K562 (cell line): Measurements from ENCODE around the gene LHX3. TPM values are rescaled to one million over a fixed set of nuclear protein-coding genes. Genes with fewer than 3 reads are reported as not detected.

Experiments used
- ATF3 ChIP-seq, 2 experiments: fragments of 450-650 bp in 1 of 2; sonication (generic) in 1 of 2; formaldehyde crosslinking in 1 of 2; IDR thresholded peaks in 1 of 2; conservative IDR thresholded peaks in 1 of 2; 2 replicates each; pipeline versions ENCODE4 v1.6.1 to v1.8.1; 2016 to 2023; ENCODE audit warnings: mild to moderate bottlenecking in 2 of 2, moderate library complexity in 2 of 2, inconsistent platforms in 1 of 2, missing genetic modification reagents in 1 of 2
- BRF2 ChIP-seq: IDR thresholded peaks from 3 replicates; pipeline ENCODE4 v1.6.1; 2011; ENCODE audit warnings: borderline replicate concordance, mild to moderate bottlenecking; ENCODE audit not compliant: insufficient read length, insufficient read depth
- CREB3L1 ChIP-seq: fragments of 450-650 bp; IDR thresholded peaks from 2 replicates; pipeline ENCODE4 v1.6.1; 2014; ENCODE audit warnings: low read depth, mild to moderate bottlenecking, moderate library complexity, borderline replicate concordance
- CREB5 ChIP-seq: fragments of 250-450 bp; sonication (Bioruptor Pico); IDR thresholded peaks from 2 replicates; pipeline ENCODE4 v1.5.0; 2020; ENCODE audit warnings: mild to moderate bottlenecking
- CXXC5 ChIP-seq: fragments of 250-450 bp; sonication (Bioruptor Pico); IDR thresholded peaks from 2 replicates; pipeline ENCODE4 v1.8.0; 2022; ENCODE audit warnings: inconsistent platforms, mild to moderate bottlenecking, moderate library complexity
- DNMT1 ChIP-seq: fragments of 450-650 bp; IDR thresholded peaks from 2 replicates; pipeline ENCODE4 v1.6.1; 2016; ENCODE audit warnings: antibody characterized with exemption, mild to moderate bottlenecking
- JUN ChIP-seq, 2 experiments: sonication (generic) in 1 of 2; formaldehyde crosslinking in 1 of 2; IDR thresholded peaks; 2 replicates each; pipeline versions ENCODE4 v1.6.1 to v1.8.0; 2012 to 2022; ENCODE audit warnings: borderline replicate concordance in 2 of 2, mild to moderate bottlenecking in 2 of 2, improper control_type of control experiment in 1 of 2, low read depth in 1 of 2, low read length in 1 of 2, missing genetic modification reagents in 1 of 2
- JUND ChIP-seq, 2 experiments: IDR thresholded peaks; 2 replicates in 1 of 2; 3 replicates in 1 of 2; pipeline ENCODE4 v1.6.1; 2011; ENCODE audit warnings: borderline replicate concordance in 2 of 2, low read depth in 2 of 2, low read length in 2 of 2, improper control_type of control experiment in 1 of 2, missing biosample characterization in 1 of 2, missing genetic modification characterization in 1 of 2, missing genetic modification reagents in 1 of 2
- MNT ChIP-seq, 2 experiments: fragments of 450-650 bp; conservative IDR thresholded peaks; 2 replicates each; pipeline ENCODE4 v1.6.1; 2017; ENCODE audit warnings: mild to moderate bottlenecking in 2 of 2, moderate library complexity in 2 of 2
- PYGO2 ChIP-seq: fragments of 450-650 bp; IDR thresholded peaks from 2 replicates; pipeline ENCODE4 v1.6.1; 2016; ENCODE audit warnings: mild to moderate bottlenecking, missing genetic modification characterization, moderate library complexity, missing compliant biosample characterization
- SP2 ChIP-seq: IDR thresholded peaks from 2 replicates; pipeline ENCODE4 v1.6.1; 2011; ENCODE audit warnings: mild to moderate bottlenecking, low read depth, low read length, moderate library complexity; ENCODE audit not compliant: poor library complexity, severe bottlenecking; ENCODE audit errors: extremely low read depth
- STAT5A ChIP-seq: IDR thresholded peaks from 2 replicates; pipeline ENCODE4 v1.6.1; 2012; ENCODE audit warnings: low read length, inconsistent platforms, borderline replicate concordance
- ZNF232 ChIP-seq: sonication (generic); formaldehyde crosslinking; IDR thresholded peaks from 2 replicates; pipeline ENCODE4 v1.8.0; 2022; ENCODE audit warnings: mild to moderate bottlenecking, missing genetic modification reagents
- ZNF280B ChIP-seq: fragments of 250-450 bp; sonication (Bioruptor Pico); IDR thresholded peaks from 2 replicates; pipeline ENCODE4 v1.5.1; 2021; ENCODE audit warnings: mild to moderate bottlenecking
- ZNF584 ChIP-seq: fragments of 200-800 bp; sonication (Bioruptor generic); IDR thresholded peaks from 2 replicates; pipeline ENCODE4 v1.6.1; 2016; ENCODE audit warnings: low read depth, mild to moderate bottlenecking, missing genetic modification characterization, missing compliant biosample characterization
- ZNF79 ChIP-seq: fragments of 250-450 bp; sonication (Bioruptor Pico); IDR thresholded peaks from 2 replicates; pipeline ENCODE4 v1.4.0; 2020; ENCODE audit warnings: low read depth, mild to moderate bottlenecking, moderate library complexity
- polyA plus RNA-seq, 8 experiments: library from polyadenylated mRNA; depleted of rRNA in 4 of 8; stranded (reverse) in 5 of 8; unstranded in 3 of 8; fragments of >200 nt; fragmentation: Nextera tagmentation in 2 of 8; fragmentation: Illumina TruSeq in 1 of 8; extraction: Ambion mirVana in 2 of 8; extraction: Trizol in 1 of 8; gene quantifications; 2 replicates each; pipeline versions ENCODE4 v1.2.1 to v1.2.3, GENCODE V29; 2011 to 2014; ENCODE audit warnings: inconsistent platforms in 1 of 8, missing spikeins in 1 of 8
- total RNA-seq, 7 experiments: library from RNA; depleted of rRNA in 6 of 7; stranded (reverse); fragments of >200 nt in 6 of 7; fragmentation: Illumina TruSeq in 2 of 7; extraction: Trizol in 2 of 7; gene quantifications; 2 replicates each; pipeline versions ENCODE4 v1.2.1 to v1.2.3, GENCODE V29; 2011 to 2021; ENCODE audit warnings: low replicate concordance in 1 of 7

LHX3 gene
- total and polyA plus RNA-seq, 9 of the 15 experiments (the other 6 are each of a cell fraction or from before 2014, with no cell fraction given), result 0.09 TPM; not detected in 8

- TF ChIP-seq ATF3 (IDR thresholded peaks at IDR 0.05) (peak; percentile 70), ATF3 (CRISPR knock-in tag; conservative IDR thresholded peaks at IDR 0.05) (no peak), STAT5A (no peak), JUN (IDR thresholded peaks at IDR 0.05; ENCODE audit: borderline replicate concordance, low read depth, low read length) (peak; percentile 62), JUN (CRISPR knock-in tag; IDR thresholded peaks at IDR 0.05; ENCODE audit: borderline replicate concordance) (no peak), SP2 (no peak), ZNF584 (CRISPR knock-in tag) (no peak), MNT (conservative IDR thresholded peaks at IDR 0.05) (no peak), CREB5 (CRISPR knock-in tag) (no peak), ZNF232 (no peak), ZNF280B (CRISPR knock-in tag) (no peak), ZNF79 (no peak), CXXC5 (CRISPR knock-in tag) (no peak), CREB3L1 (0 out of 2 replicates have a peak, but pooled peaks have one; percentile 37), BRF2 (no peak), JUND (IDR thresholded peaks at IDR 0.05; ENCODE audit: borderline replicate concordance, low read depth, low read length) (peak; percentile 74; the same call in 1 of the 2 replicates), JUND (tag; IDR thresholded peaks at IDR 0.05; ENCODE audit: borderline replicate concordance, low read depth, low read length) (no peak), PYGO2 (tag) (no peak), DNMT1 (no peak)
Measured at GRCh38 chr9:136228107-136228875, 23.4 kb upstream of the LHX3 start (continued).
